GM23248 (cell line): ENCODE results near the gene IQGAP3. TPM values are rescaled to one million over a fixed set of nuclear protein-coding genes. Genes with fewer than 3 reads are reported as not detected.

Experiments used
- DNase-seq: peaks from one replicate; pipeline ENCODE4 v3.0.0-alpha.2; 2015
- H2AFZ ChIP-seq: fragments of 200-600 bp; sonication (generic); 2 replicates; pipeline ENCODE4 v1.6.1; 2016; ENCODE audit warnings: antibody characterized with exemption
- H3F3A ChIP-seq: fragments of 200-600 bp; sonication (generic); 2 replicates; pipeline ENCODE4 v1.6.1; 2016; ENCODE audit warnings: mild to moderate bottlenecking, antibody characterized with exemption, mixed run types; ENCODE audit not compliant: insufficient read depth
- H3K27ac ChIP-seq: fragments of 200-600 bp; sonication (generic); 2 replicates; pipeline ENCODE4 v1.5.1; 2016; ENCODE audit warnings: mild to moderate bottlenecking
- H3K27me3 ChIP-seq: fragments of 200-600 bp; sonication (generic); replicated peaks from 2 replicates; pipeline ENCODE4 v1.6.1; 2016; ENCODE audit warnings: mild to moderate bottlenecking; ENCODE audit not compliant: insufficient read depth
- H3K36me3 ChIP-seq: fragments of 200-600 bp; sonication (generic); 2 replicates; pipeline ENCODE4 v1.6.1; 2016; ENCODE audit warnings: low read depth, mild to moderate bottlenecking
- H3K4me1 ChIP-seq: fragments of 200-600 bp; sonication (generic); 2 replicates; pipeline ENCODE4 v1.6.1; 2016; ENCODE audit warnings: mild to moderate bottlenecking; ENCODE audit not compliant: insufficient read depth
- H3K4me2 ChIP-seq: fragments of 200-600 bp; sonication (generic); one replicate; pipeline ENCODE4 v1.6.1; 2016; ENCODE audit warnings: mild to moderate bottlenecking; ENCODE audit not compliant: unreplicated experiment
- H3K4me3 ChIP-seq: fragments of 200-600 bp; sonication (generic); 2 replicates; pipeline ENCODE4 v1.5.1; 2016; ENCODE audit warnings: mild to moderate bottlenecking
- H3K79me2 ChIP-seq: fragments of 200-600 bp; sonication (generic); 2 replicates; pipeline ENCODE4 v1.6.1; 2016; ENCODE audit warnings: mild to moderate bottlenecking; ENCODE audit not compliant: insufficient read depth
- H3K9ac ChIP-seq: fragments of 200-600 bp; sonication (generic); 2 replicates; pipeline ENCODE4 v1.6.1; 2016; ENCODE audit warnings: mild to moderate bottlenecking
- H3K9me2 ChIP-seq: fragments of 200-600 bp; sonication (generic); 2 replicates; pipeline ENCODE4 v1.6.1; 2016; ENCODE audit warnings: mixed run types, mild to moderate bottlenecking, moderate library complexity; ENCODE audit not compliant: insufficient read depth
- H3K9me3 ChIP-seq: fragments of 200-600 bp; sonication (generic); one replicate; pipeline ENCODE4 v1.6.1; 2017; ENCODE audit warnings: low read depth
- H4K20me1 ChIP-seq: fragments of 200-600 bp; sonication (generic); 2 replicates; pipeline ENCODE4 v1.6.0; 2016; ENCODE audit not compliant: insufficient read depth
- EZH2 ChIP-seq: fragments of 200-600 bp; sonication (generic); IDR thresholded peaks from 2 replicates; pipeline ENCODE4 v1.6.1; 2018; ENCODE audit warnings: antibody characterized with exemption, mild to moderate bottlenecking; ENCODE audit not compliant: insufficient read depth, poor library complexity, severe bottlenecking
- EZH2phosphoT487 ChIP-seq: fragments of 200-600 bp; sonication (generic); IDR thresholded peaks from 2 replicates; pipeline ENCODE4 v1.6.1; 2018; ENCODE audit warnings: antibody characterized with exemption, moderate library complexity, mild to moderate bottlenecking, low read depth; ENCODE audit not compliant: insufficient read depth
- WGBS, 2 experiments: methylation state at CpG; one replicate each; pipeline ENCODE4 v1.1.6; 2015 to 2017; ENCODE audit warnings: low lambda C conversion rate in 2 of 2, low coverage in 1 of 2; ENCODE audit errors: missing lambda C conversion rate in 2 of 2; 5-methylcytosine and 5-hydroxymethylcytosine counted together
- in situ Hi-C: fragments of 300-500 bp; cut with MboI; formaldehyde crosslinking; loops from 2 replicates; pipeline ENCODE4 v1.15.0; 2020
- polyA plus RNA-seq: library from polyadenylated mRNA; unstranded; fragments of >200 nt; fragmentation: Nextera tagmentation; extraction: Ambion mirVana; gene quantifications from 2 replicates; pipeline ENCODE4 v1.2.1, GENCODE V29; 2016
- total RNA-seq: library from RNA; depleted of rRNA; stranded (reverse); fragments of >200 nt; shearing (Covaris generic); gene quantifications from 2 replicates; pipeline ENCODE4 v1.2.3, GENCODE V29; 2014

IQGAP3 gene
- total and polyA plus RNA-seq, 2 experiments from 2014 or later = 5.6 to 14.7 TPM

DNA sequence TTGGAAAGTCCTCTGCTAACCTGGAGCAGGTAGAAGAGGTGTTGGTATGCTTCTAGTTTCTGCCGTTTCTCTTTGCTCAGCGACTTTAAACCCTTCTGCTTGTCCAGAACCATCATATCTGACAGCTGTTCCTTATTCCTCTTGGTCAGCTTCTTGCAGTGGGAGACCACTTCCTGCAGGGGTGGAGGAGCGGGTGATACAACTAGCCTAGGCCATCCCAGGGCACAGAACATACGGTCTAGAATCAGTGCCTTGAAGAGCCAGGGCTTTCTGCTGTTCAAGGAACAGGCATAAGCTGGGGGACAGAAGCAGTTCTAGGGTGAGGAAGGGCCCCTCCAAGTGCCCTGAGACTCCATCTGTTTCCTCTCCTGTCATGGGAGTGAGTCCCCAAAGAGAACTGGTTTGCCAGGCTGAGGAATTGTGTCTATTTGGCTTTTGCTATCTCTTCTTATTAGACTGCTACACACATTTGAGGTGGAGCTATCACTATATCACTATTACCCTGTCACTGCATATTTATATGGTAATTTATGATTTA is 32.5 kb downstream of the IQGAP3 start:
- Histone ChIP-seq H3K4me2 (no peak overlapping the region), H3K9me2 (no peaks in the 10 kb centered on the region), H3K9me3 (no peaks in the 10 kb centered on the region), H2AFZ (no peak overlapping the region), H3K79me2 (no peaks in the 10 kb centered on the region), H3F3A (no peaks in the 10 kb centered on the region), H3K4me3 (no peak overlapping the region), H3K27me3 (no peaks in the 10 kb centered on the region), H3K4me1 (no peaks in the 10 kb centered on the region), H3K9ac (no peak overlapping the region), H4K20me1 (no peaks in the 10 kb centered on the region), H3K27ac (no peak overlapping the region), H3K36me3 (no peaks in the 10 kb centered on the region)
- 98% methylated on average over 4 of the region's 4 CpGs for WGBS, 2 experiments
- TF ChIP-seq EZH2phosphoT487 (no peak), EZH2 (no peak)
- in situ Hi-C loops = no loop called here
- DNase-seq = no peak

DNA sequence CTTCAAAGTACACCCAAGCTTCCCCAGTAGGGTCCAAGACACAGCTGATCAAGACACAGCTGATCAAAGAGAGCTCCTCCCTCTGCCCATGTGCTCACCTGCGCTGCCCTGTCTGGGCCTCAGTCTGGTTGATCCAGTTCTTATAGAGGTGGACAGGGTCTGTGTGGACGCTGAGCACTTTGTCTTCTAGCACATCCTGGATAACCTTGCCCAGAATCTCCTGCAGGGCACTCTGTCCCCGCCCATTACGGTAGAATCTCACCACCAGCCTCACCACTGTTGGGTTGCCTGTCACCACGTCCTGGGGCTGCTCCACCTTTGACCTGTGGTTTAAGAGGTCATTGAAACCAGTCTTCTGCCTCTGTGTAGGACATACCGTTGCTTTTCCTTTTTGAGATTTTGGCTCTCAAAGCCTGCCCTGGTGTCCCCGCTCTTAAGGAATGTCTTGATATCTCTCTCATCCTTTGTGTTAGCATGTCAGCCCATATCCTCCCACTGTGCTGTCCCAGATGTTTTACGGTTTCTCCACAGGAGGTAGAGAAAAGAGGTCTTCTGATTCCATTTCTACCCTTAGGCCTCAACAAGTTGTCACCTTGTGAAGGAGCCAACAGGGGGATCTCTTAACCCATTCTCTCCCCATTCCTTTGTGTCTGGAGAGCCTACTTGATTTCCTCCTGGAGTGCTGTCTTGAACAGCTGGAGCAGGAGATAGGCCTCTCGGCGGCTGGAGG is 33.5 kb downstream of the IQGAP3 start:
- in situ Hi-C loops = no loop called here
- WGBS, 2 experiments = 94 to 96% methylated on average over 10 of the region's 10 CpGs
- H3K36me3 ChIP-seq = no peaks in the 10 kb centered on the region

DNA sequence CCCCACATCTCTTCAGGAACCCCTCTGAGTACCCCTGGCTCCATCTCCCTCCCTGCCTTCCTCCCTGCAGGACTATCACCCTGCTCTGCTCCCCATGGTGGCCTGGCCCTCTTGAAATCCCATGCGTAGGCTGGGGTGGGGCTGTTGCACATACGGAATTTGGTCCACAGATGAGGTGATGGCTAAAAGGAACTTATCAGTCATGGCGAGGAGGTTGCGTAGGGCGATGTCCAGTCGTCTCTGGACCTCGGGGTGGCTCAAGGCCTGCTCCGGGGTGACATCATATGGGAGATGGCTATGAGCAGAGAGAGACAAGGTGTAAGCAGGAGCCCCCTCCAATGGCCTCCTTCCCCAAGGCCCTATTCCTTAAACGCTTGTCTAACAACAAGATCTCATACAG is 35.3 kb downstream of the IQGAP3 start:
- Histone ChIP-seq H3K36me3 (no peaks in the 10 kb centered on the region), H3K4me1 (no peaks in the 10 kb centered on the region), H3K4me2 (no peak overlapping the region), H3K27me3 (no peaks in the 10 kb centered on the region), H3K9me2 (no peaks in the 10 kb centered on the region), H3K79me2 (no peaks in the 10 kb centered on the region), H3K4me3 (no peak overlapping the region), H3K27ac (no peak overlapping the region), H3K9me3 (no peaks in the 10 kb centered on the region), H3K9ac (no peak overlapping the region), H4K20me1 (no peaks in the 10 kb centered on the region), H3F3A (no peaks in the 10 kb centered on the region), H2AFZ (no peak overlapping the region)
- 86 to 87% methylated on average over 9 of the region's 9 CpGs for WGBS, 2 experiments
- TF ChIP-seq EZH2 (no peak), EZH2phosphoT487 (no peak)
- in situ Hi-C loops = no loop called here
- no peak for DNase-seq

More for the DNA sequence above, 33.5 kb downstream of the IQGAP3 start:
- Histone ChIP-seq H2AFZ (no peak overlapping the region), H3K27ac (no peak overlapping the region), H3K9me3 (no peaks in the 10 kb centered on the region), H3K79me2 (no peaks in the 10 kb centered on the region), H3K27me3 (no peaks in the 10 kb centered on the region), H3K9ac (no peak overlapping the region), H4K20me1 (no peaks in the 10 kb centered on the region), H3F3A (no peaks in the 10 kb centered on the region), H3K4me2 (no peak overlapping the region), H3K9me2 (no peaks in the 10 kb centered on the region), H3K4me3 (no peak overlapping the region), H3K4me1 (no peaks in the 10 kb centered on the region)
- no peak for TF ChIP-seq EZH2
- no peak for TF ChIP-seq EZH2phosphoT487
- DNase-seq = no peak

DNA sequence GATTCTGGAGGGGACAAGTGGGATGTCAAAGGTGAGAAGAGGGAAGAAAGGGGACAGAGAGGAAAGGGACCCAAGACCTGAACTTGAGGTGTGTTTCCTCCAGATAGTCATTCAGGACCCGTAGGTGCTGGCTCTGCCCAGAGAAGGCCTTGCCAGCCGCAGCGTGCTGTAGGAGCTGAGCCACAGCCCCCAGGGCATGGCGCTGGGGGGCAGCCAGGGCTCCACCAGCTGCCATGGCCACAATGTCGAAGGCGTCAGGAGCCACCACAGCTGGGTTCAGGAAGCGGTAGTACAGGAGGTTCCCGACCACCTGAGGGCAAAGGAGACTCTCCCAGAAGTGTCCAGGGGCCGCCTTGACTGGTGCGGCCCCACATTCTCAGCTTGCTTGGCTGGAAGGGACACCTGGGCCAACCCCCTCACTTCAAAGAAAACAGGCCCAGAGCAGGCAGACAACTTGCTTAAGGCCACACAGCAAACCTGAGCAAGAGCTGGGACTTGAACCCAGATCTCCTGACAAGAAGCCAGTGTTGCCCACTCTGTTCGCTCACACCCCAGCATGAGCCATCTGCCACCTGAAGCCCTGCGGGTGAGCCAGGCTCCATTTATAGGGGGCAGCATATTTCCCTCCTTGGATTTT is 37.8 kb downstream of the IQGAP3 start:
- H2AFZ ChIP-seq = no peak overlapping the region
- 95 to 100% methylated on average over 12 of the region's 12 CpGs for WGBS, 2 experiments

More for the DNA sequence above, 37.8 kb downstream of the IQGAP3 start:
- Histone ChIP-seq H3K36me3 (no peaks in the 10 kb centered on the region), H3K27ac (no peak overlapping the region), H3K9ac (no peak overlapping the region), H3K9me2 (no peaks in the 10 kb centered on the region), H3K4me1 (no peaks in the 10 kb centered on the region), H3K4me2 (no peak overlapping the region), H3K9me3 (no peaks in the 10 kb centered on the region), H3K4me3 (no peak overlapping the region), H3K79me2 (no peaks in the 10 kb centered on the region), H4K20me1 (no peaks in the 10 kb centered on the region), H3F3A (no peaks in the 10 kb centered on the region), H3K27me3 (no peaks in the 10 kb centered on the region)
- TF ChIP-seq EZH2phosphoT487 (no peak), EZH2 (no peak)
- in situ Hi-C loops = no loop called here
- no peak for DNase-seq
